ENCODE data around the gene MAP2K4. TPM values are rescaled to one million over a fixed set of nuclear protein-coding genes. Genes with fewer than 3 reads are reported as not detected.
A peak's percentile ranks its signal among the peaks of the same experiment; 100 is the strongest.

Gene MAP2K4
- total RNA-seq, 2 donors from 2014 or later, result 23.6 to 27.0 TPM

- DNase-seq, result no peak
- H3K4me1 Mint-ChIP-seq, result peaks cover 16% of the 10 kb centered on the region
Observed at GRCh38 chr17:11999696-12000095, 21.0 kb upstream of the MAP2K4 start.

GRCh38 chr17:12007466-12007865, 13.2 kb upstream of the MAP2K4 start:
- Mint-ChIP-seq H3K36me3 (ENCODE audit: low read depth) (peaks cover 3% of the 10 kb centered on the region), H3K27me3 (peaks cover 15% of the 10 kb centered on the region), H3K4me3 (no peak overlapping the region), H3K4me1 (peaks cover 2% of the 10 kb centered on the region), H3K27ac (no peak overlapping the region)
- DNase-seq (no peak), ATAC-seq (no peak)
- no peaks in the 10 kb centered on the region for H3K9me3 ChIP-seq (ENCODE audit: control insufficient read depth, low read length, poor library complexity, severe bottlenecking)

More at GRCh38 chr17:11999696-12000095, 21.0 kb upstream of the MAP2K4 start:
- ATAC-seq, result no peak
- no peak overlapping the region for H3K4me3 Mint-ChIP-seq
- no peaks in the 10 kb centered on the region for H3K9me3 ChIP-seq (ENCODE audit: control insufficient read depth, low read length, poor library complexity, severe bottlenecking)
- H3K36me3 Mint-ChIP-seq (ENCODE audit: low read depth), result peaks cover 3% of the 10 kb centered on the region
- H3K27me3 Mint-ChIP-seq, result no peaks in the 10 kb centered on the region
- H3K27ac Mint-ChIP-seq, result no peak overlapping the region

GRCh38 chr17:12021623-12022140, 1.0 kb downstream of the MAP2K4 start:
- Mint-ChIP-seq H3K4me3 (peak overlapping the region; percentile 77), H3K36me3 (ENCODE audit: low read depth) (no peaks in the 10 kb centered on the region), H3K27ac (no peak overlapping the region), H3K4me1 (peaks cover 31% of the 10 kb centered on the region), H3K27me3 (no peaks in the 10 kb centered on the region)
- H3K9me3 ChIP-seq (ENCODE audit: control insufficient read depth, low read length, poor library complexity, severe bottlenecking), result no peaks in the 10 kb centered on the region
- DNase-seq (no peak), ATAC-seq (no peak)

- no peaks in the 10 kb centered on the region for H3K9me3 ChIP-seq (ENCODE audit: control insufficient read depth, low read length, poor library complexity, severe bottlenecking)
- Mint-ChIP-seq H3K4me1 (peaks cover 35% of the 10 kb centered on the region), H3K36me3 (ENCODE audit: low read depth) (no peaks in the 10 kb centered on the region), H3K27ac (peak overlapping the region; percentile 19), H3K27me3 (no peaks in the 10 kb centered on the region), H3K4me3 (peak overlapping the region; percentile 57)
- DNase-seq (no peak), ATAC-seq (no peak)
Observed at GRCh38 chr17:12022310-12022709, 1.6 kb downstream of the MAP2K4 start.

GRCh38 chr17:12024327-12024726, 3.6 kb downstream of the MAP2K4 start:
- Mint-ChIP-seq H3K4me3 (no peak overlapping the region), H3K27ac (no peak overlapping the region)

GRCh38 chr17:12027658-12028057, 7.0 kb downstream of the MAP2K4 start:
- H3K27ac Mint-ChIP-seq, result peak overlapping the region; percentile 2
- peaks cover 50% of the 10 kb centered on the region for H3K4me1 Mint-ChIP-seq
- ATAC-seq (no peak), DNase-seq (no peak)
- H3K27me3 Mint-ChIP-seq, result no peaks in the 10 kb centered on the region
- H3K36me3 Mint-ChIP-seq (ENCODE audit: low read depth), result no peaks in the 10 kb centered on the region
- H3K9me3 ChIP-seq (ENCODE audit: control insufficient read depth, low read length, poor library complexity, severe bottlenecking), result no peaks in the 10 kb centered on the region
- no peak overlapping the region for H3K4me3 Mint-ChIP-seq

More at GRCh38 chr17:12024327-12024726, 3.6 kb downstream of the MAP2K4 start:
- Mint-ChIP-seq H3K36me3 (ENCODE audit: low read depth) (no peaks in the 10 kb centered on the region), H3K27me3 (no peaks in the 10 kb centered on the region), H3K4me1 (peaks cover 48% of the 10 kb centered on the region)
- H3K9me3 ChIP-seq (ENCODE audit: control insufficient read depth, low read length, poor library complexity, severe bottlenecking), result no peaks in the 10 kb centered on the region
- no peak for DNase-seq
- no peak for ATAC-seq

GRCh38 chr17:12028611-12029010, 7.9 kb downstream of the MAP2K4 start:
- Mint-ChIP-seq H3K4me3 (no peak overlapping the region), H3K27me3 (no peaks in the 10 kb centered on the region), H3K36me3 (ENCODE audit: low read depth) (no peaks in the 10 kb centered on the region), H3K4me1 (peaks cover 42% of the 10 kb centered on the region), H3K27ac (no peak overlapping the region)
- no peaks in the 10 kb centered on the region for H3K9me3 ChIP-seq (ENCODE audit: control insufficient read depth, low read length, poor library complexity, severe bottlenecking)
- ATAC-seq, result no peak
- no peak for DNase-seq

GRCh38 chr17:12034538-12034937, 13.9 kb downstream of the MAP2K4 start:
- Mint-ChIP-seq H3K27ac (no peak overlapping the region), H3K4me3 (no peak overlapping the region), H3K27me3 (no peaks in the 10 kb centered on the region), H3K36me3 (ENCODE audit: low read depth) (no peaks in the 10 kb centered on the region), H3K4me1 (peaks cover 27% of the 10 kb centered on the region)
- DNase-seq (no peak), ATAC-seq (no peak)
- no peaks in the 10 kb centered on the region for H3K9me3 ChIP-seq (ENCODE audit: control insufficient read depth, low read length, poor library complexity, severe bottlenecking)

- H3K9me3 ChIP-seq (ENCODE audit: control insufficient read depth, low read length, poor library complexity, severe bottlenecking), result no peaks in the 10 kb centered on the region
- H3K4me3 Mint-ChIP-seq, result no peak overlapping the region
- H3K4me1 Mint-ChIP-seq, result peaks cover 22% of the 10 kb centered on the region
- no peaks in the 10 kb centered on the region for H3K36me3 Mint-ChIP-seq (ENCODE audit: low read depth)
- no peaks in the 10 kb centered on the region for H3K27me3 Mint-ChIP-seq
- ATAC-seq (no peak), DNase-seq (no peak)
- no peak overlapping the region for H3K27ac Mint-ChIP-seq
Observed at GRCh38 chr17:12035673-12036072, 15.0 kb downstream of the MAP2K4 start.

- Mint-ChIP-seq H3K4me1 (peaks cover 23% of the 10 kb centered on the region), H3K27ac (no peak overlapping the region), H3K36me3 (ENCODE audit: low read depth) (no peaks in the 10 kb centered on the region), H3K4me3 (peak overlapping the region; percentile 13), H3K27me3 (no peaks in the 10 kb centered on the region)
- ATAC-seq, result no peak
- H3K9me3 ChIP-seq (ENCODE audit: control insufficient read depth, low read length, poor library complexity, severe bottlenecking), result no peaks in the 10 kb centered on the region
- DNase-seq, result no peak
Observed at GRCh38 chr17:12037970-12038369, 17.3 kb downstream of the MAP2K4 start.

- no peaks in the 10 kb centered on the region for H3K27me3 Mint-ChIP-seq
- H3K27ac Mint-ChIP-seq, result no peak overlapping the region
- peaks cover 30% of the 10 kb centered on the region for H3K4me1 Mint-ChIP-seq
- H3K9me3 ChIP-seq (ENCODE audit: control insufficient read depth, low read length, poor library complexity, severe bottlenecking), result no peaks in the 10 kb centered on the region
- no peak overlapping the region for H3K4me3 Mint-ChIP-seq
- no peak for DNase-seq
- H3K36me3 Mint-ChIP-seq (ENCODE audit: low read depth), result no peaks in the 10 kb centered on the region
- no peak for ATAC-seq
Observed at GRCh38 chr17:12040478-12040877, 19.8 kb downstream of the MAP2K4 start.

- Mint-ChIP-seq H3K4me3 (no peak overlapping the region), H3K27me3 (no peaks in the 10 kb centered on the region), H3K4me1 (peaks cover 35% of the 10 kb centered on the region), H3K27ac (no peak overlapping the region), H3K36me3 (ENCODE audit: low read depth) (no peaks in the 10 kb centered on the region)
- ATAC-seq (no peak), DNase-seq (no peak)
- no peaks in the 10 kb centered on the region for H3K9me3 ChIP-seq (ENCODE audit: control insufficient read depth, low read length, poor library complexity, severe bottlenecking)
Observed at GRCh38 chr17:12041312-12041711, 20.6 kb downstream of the MAP2K4 start.

GRCh38 chr17:12043702-12044101, 23.0 kb downstream of the MAP2K4 start:
- no peak overlapping the region for H3K4me3 Mint-ChIP-seq
- H3K27me3 Mint-ChIP-seq, result no peaks in the 10 kb centered on the region
- H3K9me3 ChIP-seq (ENCODE audit: control insufficient read depth, low read length, poor library complexity, severe bottlenecking), result no peaks in the 10 kb centered on the region
- H3K36me3 Mint-ChIP-seq (ENCODE audit: low read depth), result no peaks in the 10 kb centered on the region
- DNase-seq (no peak), ATAC-seq (no peak)
- H3K4me1 Mint-ChIP-seq, result peaks cover 39% of the 10 kb centered on the region
- no peak overlapping the region for H3K27ac Mint-ChIP-seq

- H3K9me3 ChIP-seq (ENCODE audit: control insufficient read depth, low read length, poor library complexity, severe bottlenecking), result no peaks in the 10 kb centered on the region
- Mint-ChIP-seq H3K4me1 (peaks cover 48% of the 10 kb centered on the region), H3K27me3 (no peaks in the 10 kb centered on the region), H3K27ac (no peak overlapping the region), H3K4me3 (no peak overlapping the region), H3K36me3 (ENCODE audit: low read depth) (no peaks in the 10 kb centered on the region)
- no peak for ATAC-seq
- DNase-seq, result no peak
Observed at GRCh38 chr17:12046786-12047185, 26.1 kb downstream of the MAP2K4 start.

All from T-helper 17 cell (primary cell).